Activated T-cell treated with anti-CD3 and anti-CD28 coated beads, Interleukin-2, amount 50 U/mL, for 4 hours (primary cell): ENCODE results near the gene PITPNM3. TPM values are rescaled to one million over a fixed set of nuclear protein-coding genes. Genes with fewer than 3 reads are reported as not detected.
"Not testable (repeated sequence)": the region's sequence is repeated elsewhere in the genome, so short reads cannot be mapped to it uniquely, and the experiment has no call there.

Source experiments
- ATAC-seq, 2 donors: fragments of 200-7000 bp; cut with Tn5 transposase; one replicate each; pipeline ENCODE4 v1.10.0; 2021
- DNase-seq: peaks from one replicate; pipeline ENCODE4 v3.0.0-alpha.2; 2020
- H3K27me3 Mint-ChIP-seq: one replicate; pipeline ENCODE4 v1.8.0; 2021; ENCODE audit warnings: low read depth, mixed read lengths
- H3K36me3 Mint-ChIP-seq: one replicate; pipeline ENCODE4 v1.8.0; 2022; ENCODE audit warnings: mixed read lengths; ENCODE audit not compliant: insufficient read depth
- H3K4me1 Mint-ChIP-seq: one replicate; pipeline ENCODE4 v1.8.0; 2021; ENCODE audit warnings: low read depth, mixed read lengths
- H3K4me3 Mint-ChIP-seq: one replicate; pipeline ENCODE4 v1.8.0; 2021; ENCODE audit warnings: mild to moderate bottlenecking, moderate library complexity, mixed read lengths
- H3K9me3 Mint-ChIP-seq: one replicate; pipeline ENCODE4 v1.8.0; 2021; ENCODE audit warnings: mixed read lengths
- total RNA-seq, 3 donors: library from RNA; stranded (reverse); gene quantifications; one replicate each; pipeline ENCODE4 v1.2.1, GENCODE V29; 2021

The PITPNM3 gene
- total RNA-seq, 3 donors from 2014 or later = 0.33 to 0.58 (median 0.56) TPM

- no peaks in the 10 kb centered on the region for H3K27me3 Mint-ChIP-seq
- peaks cover 78% of the 10 kb centered on the region for H3K36me3 Mint-ChIP-seq
- no peaks in the 10 kb centered on the region for H3K4me1 Mint-ChIP-seq
- no peak for DNase-seq
- no peak overlapping the region for H3K4me3 Mint-ChIP-seq
- ATAC-seq = no peak
- H3K9me3 Mint-ChIP-seq = peaks cover 6% of the 10 kb centered on the region
These were observed 31.0 kb upstream of the PITPNM3 start for GRCh38 chr17:6587310-6587709.

- Mint-ChIP-seq H3K4me1 (no peaks in the 10 kb centered on the region), H3K27me3 (no peaks in the 10 kb centered on the region), H3K9me3 (peaks cover 6% of the 10 kb centered on the region), H3K4me3 (no peak overlapping the region), H3K36me3 (peaks cover 59% of the 10 kb centered on the region)
- DNase-seq (no peak), ATAC-seq (no peak)
These were observed 27.1 kb upstream of the PITPNM3 start for GRCh38 chr17:6583411-6583810.

GRCh38 chr17:6580625-6581024 is 24.3 kb upstream of the PITPNM3 start:
- peaks cover under 1% of the 10 kb centered on the region for H3K9me3 Mint-ChIP-seq
- no peak overlapping the region for H3K4me3 Mint-ChIP-seq
- H3K36me3 Mint-ChIP-seq = peaks cover 47% of the 10 kb centered on the region
- H3K27me3 Mint-ChIP-seq = no peaks in the 10 kb centered on the region
- ATAC-seq = no peak
- peaks cover 5% of the 10 kb centered on the region for H3K4me1 Mint-ChIP-seq
- no peak for DNase-seq

- DNase-seq = no peak
- Mint-ChIP-seq H3K4me1 (peaks cover 14% of the 10 kb centered on the region), H3K36me3 (peaks cover 28% of the 10 kb centered on the region), H3K9me3 (no peaks in the 10 kb centered on the region), H3K27me3 (no peaks in the 10 kb centered on the region), H3K4me3 (no peak overlapping the region)
- no peak for ATAC-seq
These were observed 22.1 kb upstream of the PITPNM3 start for GRCh38 chr17:6578491-6578890.

GRCh38 chr17:6577686-6578263 is 21.4 kb upstream of the PITPNM3 start:
- Mint-ChIP-seq H3K9me3 (no peaks in the 10 kb centered on the region), H3K4me3 (no peak overlapping the region), H3K27me3 (no peaks in the 10 kb centered on the region), H3K4me1 (peaks cover 14% of the 10 kb centered on the region), H3K36me3 (peaks cover 21% of the 10 kb centered on the region)
- no peak for DNase-seq
- ATAC-seq = no peak

- ATAC-seq = no peak
- Mint-ChIP-seq H3K36me3 (peaks cover 11% of the 10 kb centered on the region), H3K4me3 (no peak overlapping the region), H3K9me3 (no peaks in the 10 kb centered on the region), H3K4me1 (peaks cover 14% of the 10 kb centered on the region), H3K27me3 (no peaks in the 10 kb centered on the region)
- no peak for DNase-seq
These were observed 19.9 kb upstream of the PITPNM3 start for GRCh38 chr17:6576038-6576785.

- no peaks in the 10 kb centered on the region for H3K27me3 Mint-ChIP-seq
- no peaks in the 10 kb centered on the region for H3K9me3 Mint-ChIP-seq
- peak overlapping the region; percentile 4 for H3K4me3 Mint-ChIP-seq
- no peak for DNase-seq
- H3K4me1 Mint-ChIP-seq = peaks cover 14% of the 10 kb centered on the region
- peaks cover 11% of the 10 kb centered on the region for H3K36me3 Mint-ChIP-seq
- ATAC-seq = no peak
These were observed 19.2 kb upstream of the PITPNM3 start for GRCh38 chr17:6575596-6575988.

- Mint-ChIP-seq H3K4me3 (peak overlapping the region; percentile 4), H3K36me3 (peaks cover 11% of the 10 kb centered on the region), H3K4me1 (peaks cover 14% of the 10 kb centered on the region), H3K27me3 (no peaks in the 10 kb centered on the region), H3K9me3 (no peaks in the 10 kb centered on the region)
- ATAC-seq = peak; percentile 73 to 83
- DNase-seq = peak; percentile 20
These were observed 18.6 kb upstream of the PITPNM3 start for GRCh38 chr17:6574687-6575595.

- H3K4me1 Mint-ChIP-seq = peaks cover 14% of the 10 kb centered on the region
- H3K9me3 Mint-ChIP-seq = no peaks in the 10 kb centered on the region
- ATAC-seq (no peak), DNase-seq (no peak)
- no peaks in the 10 kb centered on the region for H3K27me3 Mint-ChIP-seq
- peaks cover 11% of the 10 kb centered on the region for H3K36me3 Mint-ChIP-seq
- no peak overlapping the region for H3K4me3 Mint-ChIP-seq
These were observed 17.8 kb upstream of the PITPNM3 start for GRCh38 chr17:6573982-6574686.

GRCh38 chr17:6573495-6573894 is 17.1 kb upstream of the PITPNM3 start:
- not testable (repeated sequence) for H3K4me3 Mint-ChIP-seq, H3K9me3 Mint-ChIP-seq, ATAC-seq, H3K27me3 Mint-ChIP-seq, DNase-seq
- peaks cover 11% of the 10 kb centered on the region for H3K36me3 Mint-ChIP-seq
- peaks cover 14% of the 10 kb centered on the region for H3K4me1 Mint-ChIP-seq

- ATAC-seq (no peak), DNase-seq (no peak)
- Mint-ChIP-seq H3K36me3 (peaks cover 10% of the 10 kb centered on the region), H3K4me3 (no peak overlapping the region), H3K27me3 (no peaks in the 10 kb centered on the region), H3K4me1 (peaks cover 14% of the 10 kb centered on the region), H3K9me3 (no peaks in the 10 kb centered on the region)
These were observed 16.6 kb upstream of the PITPNM3 start for GRCh38 chr17:6572972-6573370.

GRCh38 chr17:6571452-6571781 is 15.1 kb upstream of the PITPNM3 start:
- Mint-ChIP-seq H3K36me3 (peaks cover under 1% of the 10 kb centered on the region), H3K27me3 (no peaks in the 10 kb centered on the region), H3K4me1 (peaks cover 14% of the 10 kb centered on the region), H3K4me3 (no peak overlapping the region), H3K9me3 (no peaks in the 10 kb centered on the region)
- no peak for DNase-seq
- no peak for ATAC-seq

- H3K9me3 Mint-ChIP-seq = no peaks in the 10 kb centered on the region
- H3K4me1 Mint-ChIP-seq = peaks cover 11% of the 10 kb centered on the region
- H3K27me3 Mint-ChIP-seq = peaks cover 4% of the 10 kb centered on the region
- ATAC-seq (no peak), DNase-seq (no peak)
- no peak overlapping the region for H3K4me3 Mint-ChIP-seq
- no peaks in the 10 kb centered on the region for H3K36me3 Mint-ChIP-seq
These were observed 14.5 kb upstream of the PITPNM3 start for GRCh38 chr17:6570731-6571451.
